GM18498 (cell line): ENCODE results near the gene CDCP1.
A peak's percentile ranks its signal among the peaks of the same experiment; 100 is the strongest.
"Not testable (repeated sequence)": the region's sequence is repeated elsewhere in the genome, so short reads cannot be mapped to it uniquely, and the experiment has no call there.

Source experiments
- ATAC-seq: cut with Tn5 transposase; IDR thresholded peaks from one replicate; pipeline ENCODE4 v1.9.1; 2021; ENCODE audit warnings: mild to moderate bottlenecking, moderate library complexity; ENCODE audit not compliant: unreplicated experiment

The CDCP1 gene

DNA sequence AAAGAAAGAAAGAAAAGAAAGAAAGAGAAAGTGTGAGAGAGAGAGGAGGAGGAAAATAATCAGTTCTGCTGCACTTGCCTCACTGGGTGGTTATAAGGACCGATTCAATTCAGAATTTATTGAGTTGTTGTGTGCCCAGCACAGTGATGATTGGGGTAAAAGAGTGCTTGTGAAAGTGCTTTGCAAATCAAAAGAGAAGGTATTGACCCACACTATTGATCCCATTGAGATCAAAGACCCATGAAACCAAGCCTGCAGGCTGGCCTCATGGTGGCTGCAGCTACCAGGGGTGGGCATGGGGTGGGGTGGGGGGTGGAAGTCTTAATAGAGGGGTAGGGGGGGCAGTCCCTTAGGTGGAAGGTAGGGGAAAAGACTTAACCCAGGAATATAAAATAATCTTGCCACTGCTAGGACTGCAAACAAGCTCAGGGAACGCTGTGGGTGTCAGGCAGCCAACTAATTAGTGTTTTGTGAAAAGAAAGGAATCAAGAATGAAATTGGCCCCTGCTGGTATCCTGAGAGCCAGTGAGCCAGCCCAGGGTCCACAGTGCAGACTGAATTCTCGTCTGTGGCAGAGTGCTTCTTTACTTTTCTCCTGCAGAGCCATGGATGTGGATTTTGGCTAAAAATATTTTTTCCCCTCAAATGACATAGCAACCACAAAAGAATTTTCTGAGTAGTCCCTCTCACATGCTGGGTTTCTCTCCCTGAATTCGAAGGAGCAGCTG lies 85.8 kb downstream of the CDCP1 start:
- no peak for ATAC-seq

DNA sequence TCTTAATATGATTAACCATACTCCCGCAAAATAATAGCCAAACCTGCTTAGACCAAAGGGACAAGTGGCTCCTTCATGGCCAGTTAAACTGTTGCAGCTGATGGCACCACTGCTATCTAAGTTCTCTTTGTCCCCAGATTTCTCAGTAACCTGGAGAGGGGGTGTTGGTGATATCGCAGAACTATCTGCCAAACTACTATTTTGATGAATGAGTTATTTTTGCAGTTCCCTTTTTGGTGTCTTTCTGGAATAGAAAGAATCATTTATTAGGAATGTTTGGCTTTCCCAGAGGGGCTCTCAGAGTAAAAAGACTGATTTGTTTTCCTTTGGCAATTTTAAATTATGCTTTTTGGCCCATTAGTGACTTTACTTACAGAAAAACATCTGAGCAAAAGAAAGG lies 87.0 kb downstream of the CDCP1 start:
- ATAC-seq = no peak

- no peak for ATAC-seq
These were observed 88.6 kb downstream of the CDCP1 start for GRCh38 chr3:45057557-45057956.

- no peak for ATAC-seq
These were observed 89.4 kb downstream of the CDCP1 start for GRCh38 chr3:45056608-45057301.

DNA sequence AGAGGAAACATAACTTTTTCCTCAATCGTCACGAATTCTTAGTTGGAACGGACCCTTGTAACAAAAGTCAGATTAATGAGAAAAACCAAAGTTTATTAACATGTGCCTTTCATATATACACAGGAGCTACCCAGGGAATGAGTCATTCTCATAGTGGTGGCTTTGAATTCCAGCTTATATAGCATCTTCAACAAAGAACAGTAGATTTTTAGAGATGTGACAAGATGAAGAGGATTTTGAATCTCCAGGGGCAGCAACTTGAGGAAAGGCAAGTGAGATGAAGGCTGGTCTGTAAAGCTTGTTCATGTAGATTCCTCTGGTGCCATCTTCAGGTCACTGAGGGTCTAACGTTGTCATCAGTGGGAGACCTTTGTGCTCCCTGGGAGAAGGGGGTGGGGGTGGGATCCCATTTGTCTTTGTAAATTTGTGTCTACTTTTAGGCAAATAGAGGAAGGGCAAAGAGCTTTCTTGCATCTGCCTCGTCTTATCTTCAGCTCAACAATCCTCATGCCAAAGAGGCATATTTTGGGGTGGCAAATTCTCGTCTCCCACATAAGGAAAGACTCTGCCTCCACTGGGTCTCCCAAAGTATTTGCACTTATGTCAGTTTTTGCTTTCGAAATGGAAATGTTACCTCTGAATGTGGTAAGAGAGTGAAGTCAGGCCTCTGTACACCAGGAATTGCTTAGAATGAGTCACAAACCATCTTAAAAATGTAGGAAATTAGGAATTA lies 90.6 kb downstream of the CDCP1 start:
- ATAC-seq = no peak

GRCh38 chr3:45055032-45055410 lies 91.2 kb downstream of the CDCP1 start:
- ATAC-seq = no peak

DNA sequence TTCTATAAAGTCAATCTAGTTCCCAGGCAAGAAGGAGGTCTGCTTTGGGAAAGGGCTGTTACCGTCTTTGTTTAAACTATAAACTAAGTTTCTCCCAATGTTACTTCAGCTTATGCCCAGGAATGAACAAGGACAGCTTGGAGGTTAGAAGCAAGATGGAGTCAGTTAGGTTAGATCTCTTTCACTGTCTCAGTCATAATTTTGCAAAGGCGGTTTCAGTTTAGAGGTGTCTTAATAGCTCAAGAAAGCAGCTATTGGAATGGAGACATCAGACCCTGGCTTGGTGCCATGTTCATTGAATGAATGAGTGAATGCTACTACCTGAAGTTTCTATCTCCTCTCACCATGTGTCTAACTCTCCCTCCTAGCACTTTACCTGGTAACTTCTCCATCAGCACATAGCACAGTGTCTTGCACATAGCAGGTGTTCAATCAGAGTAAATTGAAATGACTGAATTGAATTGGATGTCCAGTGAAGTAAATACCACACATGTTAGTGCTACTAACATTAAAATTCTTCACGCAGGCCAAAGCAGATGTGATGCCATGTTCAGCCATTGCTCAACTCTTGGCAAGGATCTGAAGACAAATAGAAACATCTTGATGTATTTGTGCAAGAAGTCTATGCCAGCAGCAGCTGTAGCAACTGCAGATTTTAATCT lies 91.9 kb downstream of the CDCP1 start:
- ATAC-seq = no peak

DNA sequence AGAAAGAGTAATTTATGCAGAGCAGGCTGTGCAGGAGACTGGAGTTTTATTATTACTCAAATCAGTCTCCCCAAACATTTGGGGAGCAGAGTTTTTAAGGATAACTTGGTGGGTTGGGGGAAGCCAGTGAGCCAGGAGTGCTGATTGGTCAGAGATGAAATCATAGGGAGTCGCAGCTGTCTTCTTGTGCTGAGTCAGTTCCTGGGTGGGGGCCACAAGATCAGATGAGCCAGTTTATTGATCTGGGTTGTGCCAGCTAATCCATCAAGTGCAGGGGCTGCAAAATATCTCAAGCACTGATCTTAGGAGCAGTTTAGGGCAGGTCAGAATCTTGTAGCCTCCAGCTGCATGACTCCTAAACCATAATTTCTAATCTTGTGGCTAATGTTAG lies 92.4 kb downstream of the CDCP1 start:
- not testable (repeated sequence) for ATAC-seq

DNA sequence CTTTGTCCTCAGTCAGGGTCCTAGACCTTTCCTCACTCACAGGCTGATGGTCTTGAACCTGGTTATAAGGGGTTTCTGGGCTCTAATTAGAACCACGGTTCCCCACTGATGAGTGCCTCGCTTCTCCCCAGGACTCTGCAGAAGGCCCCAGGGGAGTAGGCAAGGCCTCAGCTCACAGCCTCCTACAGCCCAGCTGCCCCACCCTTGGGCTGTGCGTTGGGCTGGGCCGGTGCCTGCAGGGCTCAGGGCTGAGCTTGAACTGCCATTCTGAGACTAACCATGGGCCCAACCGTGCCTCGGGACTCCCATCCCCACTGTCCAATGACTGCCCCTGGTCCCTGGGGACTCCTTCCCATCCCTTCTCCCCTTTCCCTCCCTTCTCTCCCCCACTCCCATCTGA lies 94.5 kb downstream of the CDCP1 start:
- no peak for ATAC-seq

DNA sequence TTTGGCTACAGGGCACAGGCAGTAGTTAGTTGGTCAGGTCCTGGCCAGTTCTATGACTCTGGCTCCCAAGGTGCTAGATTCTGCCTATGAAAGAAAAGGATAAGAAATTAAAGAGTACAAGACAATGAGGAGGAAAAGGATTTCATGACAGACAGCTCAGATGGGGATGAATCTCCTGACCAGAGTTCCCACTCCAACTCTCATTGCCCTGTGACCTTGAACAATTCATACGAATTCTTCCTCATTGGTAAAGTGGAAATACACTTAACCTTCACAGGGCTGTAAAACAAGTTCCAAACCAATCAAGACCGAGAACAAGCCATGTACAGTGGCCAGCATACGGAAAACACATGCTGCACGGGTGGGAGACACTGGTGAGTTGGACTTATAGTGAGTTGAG lies 96.4 kb downstream of the CDCP1 start:
- no peak for ATAC-seq

- no peak for ATAC-seq
These were observed 97.9 kb downstream of the CDCP1 start for GRCh38 chr3:45048244-45048643.

DNA sequence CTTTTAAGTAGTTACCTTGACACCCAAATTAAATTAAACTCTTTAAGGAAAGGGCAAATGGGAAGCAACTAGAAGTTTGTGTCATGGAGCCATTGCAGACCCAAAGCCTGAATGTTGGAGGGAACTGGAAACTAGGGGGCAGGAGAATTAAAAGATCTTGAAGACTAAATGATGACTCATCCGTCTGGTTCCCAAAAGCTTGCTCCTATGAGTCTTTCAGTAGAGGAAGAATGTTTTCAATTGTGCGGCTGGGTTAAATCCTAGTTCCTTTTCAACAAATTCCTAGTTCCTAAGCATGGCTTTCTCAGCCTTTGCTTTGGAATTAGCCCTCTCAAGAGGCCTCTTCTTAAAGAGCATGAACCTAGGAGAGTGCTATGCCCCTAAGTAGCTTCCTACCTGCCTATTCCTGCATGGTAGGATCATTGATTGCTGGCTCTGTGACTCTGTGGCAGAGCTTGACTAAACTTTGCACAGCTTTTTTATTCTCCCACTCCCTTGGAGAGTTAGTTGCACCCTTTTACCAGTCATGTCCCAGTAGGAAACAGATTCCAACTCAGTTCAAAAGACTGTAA lies 102.4 kb downstream of the CDCP1 start:
- no peak for ATAC-seq

GRCh38 chr3:45042162-45042561 lies 104.0 kb downstream of the CDCP1 start:
- no peak for ATAC-seq

DNA sequence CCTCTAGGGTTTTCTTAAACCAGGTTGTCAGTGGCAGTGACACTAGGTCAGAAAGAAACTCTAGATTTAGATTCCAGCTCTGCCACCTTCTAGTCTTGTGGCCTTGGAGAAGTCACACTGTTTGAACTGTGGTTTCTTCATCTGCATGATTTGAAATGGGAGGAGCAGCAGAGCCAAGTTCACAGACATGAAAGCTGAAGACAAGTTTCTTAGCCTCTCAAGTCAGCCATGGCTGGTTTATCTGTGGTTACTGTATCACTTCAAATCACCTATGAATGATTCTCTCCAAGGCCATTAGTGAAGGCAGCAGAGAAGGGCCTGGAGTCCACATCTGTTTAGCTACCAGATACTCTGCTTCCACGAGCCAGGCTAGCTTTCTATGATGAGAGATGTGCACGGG lies 104.5 kb downstream of the CDCP1 start:
- no peak for ATAC-seq

DNA sequence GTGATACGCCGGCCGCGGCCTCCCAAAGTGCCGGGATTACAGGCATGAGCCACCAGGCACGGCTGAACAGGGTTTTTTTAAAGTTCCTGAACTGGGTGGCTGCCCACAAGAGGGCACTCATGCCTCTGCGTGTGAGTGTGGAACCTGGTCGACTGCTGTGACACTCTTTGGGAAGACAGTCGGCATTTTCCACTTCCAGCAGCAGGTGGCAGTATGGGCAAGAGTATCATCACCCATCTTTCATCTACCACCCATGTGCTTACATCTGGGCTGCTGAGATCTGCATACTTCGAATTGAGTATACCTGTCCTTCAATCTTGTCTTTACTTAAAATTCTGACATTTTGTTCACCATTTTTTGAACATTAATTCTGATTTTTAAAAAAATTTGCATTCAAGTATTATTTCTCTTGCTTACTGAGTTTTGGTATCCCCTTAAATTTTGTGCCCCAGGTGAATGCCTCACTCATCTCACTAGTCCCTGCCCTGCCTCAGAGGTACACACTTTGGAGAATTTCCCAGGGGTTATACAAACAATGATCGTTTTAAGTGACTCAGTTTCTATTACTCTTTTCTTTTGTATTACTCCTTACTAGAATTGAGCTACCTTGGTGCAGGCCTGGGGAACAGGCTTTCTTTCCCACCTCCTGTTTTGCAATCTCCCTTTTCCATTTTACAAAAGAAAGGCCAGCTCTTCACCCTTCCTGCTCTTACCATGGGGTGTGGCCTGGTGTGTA lies 108.3 kb downstream of the CDCP1 start:
- peak; percentile 81 for ATAC-seq

DNA sequence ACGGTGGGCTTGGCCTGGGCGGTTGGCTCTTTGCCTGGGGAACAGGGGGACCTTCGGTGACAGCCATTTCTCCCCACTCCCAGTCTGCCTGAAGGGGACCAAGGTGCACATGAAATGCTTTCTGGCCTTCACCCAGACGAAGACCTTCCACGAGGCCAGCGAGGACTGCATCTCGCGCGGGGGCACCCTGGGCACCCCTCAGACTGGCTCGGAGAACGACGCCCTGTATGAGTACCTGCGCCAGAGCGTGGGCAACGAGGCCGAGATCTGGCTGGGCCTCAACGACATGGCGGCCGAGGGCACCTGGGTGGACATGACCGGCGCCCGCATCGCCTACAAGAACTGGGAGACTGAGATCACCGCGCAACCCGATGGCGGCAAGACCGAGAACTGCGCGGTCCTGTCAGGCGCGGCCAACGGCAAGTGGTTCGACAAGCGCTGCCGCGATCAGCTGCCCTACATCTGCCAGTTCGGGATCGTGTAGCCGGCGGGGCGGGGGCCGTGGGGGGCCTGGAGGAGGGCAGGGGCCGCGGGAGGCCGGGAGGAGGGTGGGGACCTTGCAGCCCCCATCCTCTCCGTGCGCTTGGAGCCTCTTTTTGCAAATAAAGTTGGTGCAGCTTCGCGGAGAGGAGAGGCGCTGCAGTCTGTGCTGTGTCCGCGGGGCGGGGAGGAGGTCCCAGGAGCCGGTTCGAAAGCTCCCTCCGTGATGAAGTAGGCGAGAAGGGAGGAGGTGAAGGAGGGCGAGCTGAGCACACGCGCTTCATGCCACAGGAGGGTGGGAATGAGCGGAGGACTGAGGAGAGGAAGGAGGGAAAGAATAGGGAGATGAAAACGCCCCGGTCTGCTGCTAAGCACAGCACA lies 110.5 kb downstream of the CDCP1 start:
- no peak for ATAC-seq

GRCh38 chr3:45034612-45035252 lies 111.4 kb downstream of the CDCP1 start:
- no peak for ATAC-seq

DNA sequence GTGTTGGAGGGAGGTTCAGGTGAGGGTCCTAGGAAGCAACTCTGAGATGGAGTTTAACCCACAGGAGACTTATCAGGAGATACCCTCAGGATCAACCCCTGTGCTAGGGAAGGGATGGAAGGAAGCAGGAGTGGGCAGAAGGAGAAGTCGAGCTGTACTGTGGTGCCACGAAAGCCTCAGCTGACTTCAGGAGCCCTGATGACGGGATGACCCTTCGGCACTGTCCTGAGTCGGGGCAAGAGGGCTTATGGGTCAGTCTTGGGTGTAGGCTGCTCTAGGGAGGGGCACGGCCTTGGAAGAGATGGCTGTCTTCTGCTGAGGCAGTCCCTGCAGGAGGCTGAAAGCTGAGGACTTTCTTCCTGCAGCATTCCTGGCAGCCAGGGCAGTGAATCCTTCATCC lies 112.4 kb downstream of the CDCP1 start:
- ATAC-seq = no peak
